Measurements from ENCODE around the gene FLRT1.

DNA sequence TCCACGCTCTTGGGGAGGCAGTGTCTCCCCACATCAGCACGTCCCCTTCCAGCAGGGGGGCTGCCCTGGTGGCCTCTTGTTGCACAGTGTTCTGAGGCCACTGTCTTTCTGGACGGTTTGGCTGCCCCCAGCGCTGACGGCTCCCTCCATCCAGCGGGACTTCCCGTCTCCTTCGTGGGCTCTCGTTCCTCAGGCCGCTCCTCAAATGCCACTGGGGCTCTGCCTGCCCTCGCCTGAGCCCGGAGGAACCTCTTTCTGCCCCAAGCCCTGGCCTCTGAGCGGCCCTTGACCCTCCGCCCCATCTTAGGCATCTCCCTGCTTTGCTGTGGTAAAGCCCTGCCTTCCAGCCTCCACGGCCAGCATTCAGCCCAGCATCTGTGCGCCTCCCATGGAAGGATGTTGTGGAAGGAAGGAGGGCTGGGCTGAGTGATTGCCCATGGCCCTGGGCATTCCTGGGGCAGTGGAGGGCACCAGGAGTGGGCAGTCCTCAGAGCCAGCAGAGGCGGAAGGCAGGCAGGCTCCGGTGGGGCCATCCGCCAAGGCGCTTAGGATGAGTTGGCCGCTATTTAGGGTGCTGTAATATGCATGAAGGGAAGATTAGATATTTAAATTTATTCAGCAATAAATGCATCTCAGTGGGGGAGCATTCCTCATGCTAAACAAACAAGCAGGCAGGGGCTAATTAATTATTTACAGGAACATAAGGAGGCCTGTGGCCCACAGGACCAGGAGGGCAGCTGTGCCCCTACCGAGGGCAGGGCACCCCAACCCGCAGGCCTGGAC, 31.7 kb upstream of the FLRT1 start:
- TF ChIP-seq, protein P1, sequence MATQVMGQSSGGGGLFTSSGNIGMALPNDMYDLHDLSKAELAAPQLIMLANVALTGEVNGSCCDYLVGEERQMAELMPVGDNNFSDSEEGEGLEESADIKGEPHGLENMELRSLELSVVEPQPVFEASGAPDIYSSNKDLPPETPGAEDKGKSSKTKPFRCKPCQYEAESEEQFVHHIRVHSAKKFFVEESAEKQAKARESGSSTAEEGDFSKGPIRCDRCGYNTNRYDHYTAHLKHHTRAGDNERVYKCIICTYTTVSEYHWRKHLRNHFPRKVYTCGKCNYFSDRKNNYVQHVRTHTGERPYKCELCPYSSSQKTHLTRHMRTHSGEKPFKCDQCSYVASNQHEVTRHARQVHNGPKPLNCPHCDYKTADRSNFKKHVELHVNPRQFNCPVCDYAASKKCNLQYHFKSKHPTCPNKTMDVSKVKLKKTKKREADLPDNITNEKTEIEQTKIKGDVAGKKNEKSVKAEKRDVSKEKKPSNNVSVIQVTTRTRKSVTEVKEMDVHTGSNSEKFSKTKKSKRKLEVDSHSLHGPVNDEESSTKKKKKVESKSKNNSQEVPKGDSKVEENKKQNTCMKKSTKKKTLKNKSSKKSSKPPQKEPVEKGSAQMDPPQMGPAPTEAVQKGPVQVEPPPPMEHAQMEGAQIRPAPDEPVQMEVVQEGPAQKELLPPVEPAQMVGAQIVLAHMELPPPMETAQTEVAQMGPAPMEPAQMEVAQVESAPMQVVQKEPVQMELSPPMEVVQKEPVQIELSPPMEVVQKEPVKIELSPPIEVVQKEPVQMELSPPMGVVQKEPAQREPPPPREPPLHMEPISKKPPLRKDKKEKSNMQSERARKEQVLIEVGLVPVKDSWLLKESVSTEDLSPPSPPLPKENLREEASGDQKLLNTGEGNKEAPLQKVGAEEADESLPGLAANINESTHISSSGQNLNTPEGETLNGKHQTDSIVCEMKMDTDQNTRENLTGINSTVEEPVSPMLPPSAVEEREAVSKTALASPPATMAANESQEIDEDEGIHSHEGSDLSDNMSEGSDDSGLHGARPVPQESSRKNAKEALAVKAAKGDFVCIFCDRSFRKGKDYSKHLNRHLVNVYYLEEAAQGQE (IDR thresholded peaks at IDR 0.05; ENCODE audit: low read depth): no peak
- TF ChIP-seq RAD21 (IDR thresholded peaks at IDR 0.05; ENCODE audit: low read depth) (no peak), EGR1 (IDR thresholded peaks at IDR 0.05) (no peak), MAX (IDR thresholded peaks at IDR 0.05) (no peak), YY1 (IDR thresholded peaks at IDR 0.05; ENCODE audit: low read depth) (no peak), TAF1 (IDR thresholded peaks at IDR 0.05; ENCODE audit: low read depth) (no peak)

Data from Ishikawa (cell line).